K562 (cell line): Measurements from ENCODE around the gene HSD11B2. TPM values are rescaled to one million over a fixed set of nuclear protein-coding genes. Genes with fewer than 3 reads are reported as not detected.

Experiments used
- ATAC-seq: fragments of 200-7000 bp; cut with Tn5 transposase; 3 replicates; pipeline ENCODE4 v1.9.1; 2020; ENCODE audit warnings: moderate library complexity
- BruUV-seq: library from RNA; stranded (reverse); fragments of 400-500 nt; replicated peaks from 2 replicates; lab custom pipeline; 2021; lab: Mats Ljungman, UMichigan
- CTCF ChIA-PET: fragments of 300-600 bp; formaldehyde crosslinking; extraction: SDS; loops from one replicate; lab custom pipeline; 2021; ENCODE audit warnings: low intra/inter-chr PET ratio; lab: Yijun Ruan, JAX
- POLR2A ChIA-PET: fragments of 300-600, 350-650 bp; sonication (Branson Sonifier 250); formaldehyde crosslinking; extraction: SDS; loops from one replicate; lab custom pipeline; 2021; ENCODE audit warnings: antibody characterized with exemption, inconsistent platforms; lab: Yijun Ruan, JAX
- DNase-seq, 4 experiments: peaks; one replicate each; pipeline versions ENCODE4 v3.0.0 to v3.0.0-alpha.2; 2011 to 2018; ENCODE audit warnings: low spot score in 3 of 4, mixed read lengths in 3 of 4; ENCODE audit errors: extremely low read depth in 1 of 4
- FAIRE-seq: peaks from 2 replicates; lab custom pipeline; 2011; peaks lifted over from hg19 to GRCh38; lab: Jason Lieb, UNC
- H2AFZ ChIP-seq: 2 replicates; pipeline ENCODE4 v1.6.0; 2011; ENCODE audit warnings: low read depth, low read length, control low read depth, inconsistent platforms
- H3K27ac ChIP-seq: fragments of 200-600 bp; 3 replicates; pipeline ENCODE4 v1.8.0; 2011; ENCODE audit warnings: low read depth, mild to moderate bottlenecking, control low read depth, inconsistent platforms, low read length, moderate library complexity, mixed read lengths; ENCODE audit errors: extremely low read depth
- H3K27me3 ChIP-seq, 2 experiments: fragments of 300-600 bp in 1 of 2; 2 replicates in 1 of 2; 3 replicates in 1 of 2; pipeline versions ENCODE4 v1.6.0 to v1.8.0; 2011; ENCODE audit warnings: inconsistent platforms in 2 of 2, low read length in 2 of 2, mild to moderate bottlenecking in 1 of 2, mixed read lengths in 1 of 2, moderate library complexity in 1 of 2; ENCODE audit not compliant: control insufficient read depth in 2 of 2, insufficient read depth in 2 of 2
- H3K36me3 ChIP-seq: fragments of 300-600 bp; 3 replicates; pipeline ENCODE4 v1.8.0; 2011; ENCODE audit warnings: mild to moderate bottlenecking, low read length, inconsistent platforms; ENCODE audit not compliant: control insufficient read depth, insufficient read depth
- H3K4me1 ChIP-seq, 2 experiments: fragments of 200-600 bp in 1 of 2; replicated peaks in 1 of 2; 2 replicates in 1 of 2; 3 replicates in 1 of 2; pipeline versions ENCODE4 v1.5.1 to v1.8.0; 2011; ENCODE audit warnings: inconsistent platforms in 2 of 2, low read length in 2 of 2, mild to moderate bottlenecking in 1 of 2, mixed read lengths in 1 of 2, moderate library complexity in 1 of 2; ENCODE audit not compliant: control insufficient read depth in 2 of 2, insufficient read depth in 2 of 2
- H3K4me2 ChIP-seq: 2 replicates; pipeline ENCODE4 v1.6.1; 2011; ENCODE audit warnings: low read length, control low read depth, inconsistent platforms, mixed read lengths; ENCODE audit not compliant: insufficient read depth
- H3K4me3 ChIP-seq: fragments of 200-600 bp; sonication (generic), shearing (Covaris generic); 2 replicates; pipeline ENCODE4 v1.5.1; 2016; ENCODE audit warnings: control low read depth, inconsistent platforms
- H3K79me2 ChIP-seq: fragments of 200-600 bp; 3 replicates; pipeline ENCODE4 v1.8.0; 2011; ENCODE audit warnings: low read length, inconsistent platforms; ENCODE audit not compliant: control insufficient read depth, insufficient read depth
- H3K9ac ChIP-seq, 2 experiments: 2 replicates each; pipeline versions ENCODE4 v1.6.0 to v1.6.1; 2011; ENCODE audit warnings: low read depth in 2 of 2, low read length in 2 of 2, control low read depth in 1 of 2, inconsistent platforms in 1 of 2, mild to moderate bottlenecking in 1 of 2, mixed read lengths in 1 of 2; ENCODE audit not compliant: insufficient read depth in 1 of 2
- H3K9me1 ChIP-seq: one replicate; pipeline ENCODE4 v1.6.0; 2011; ENCODE audit warnings: inconsistent platforms, mild to moderate bottlenecking, low read length, moderate library complexity; ENCODE audit not compliant: control insufficient read depth, insufficient read depth
- H3K9me3 ChIP-seq: replicated peaks from 2 replicates; pipeline ENCODE4 v1.5.1; 2011; ENCODE audit warnings: low read depth, low read length, inconsistent platforms; ENCODE audit not compliant: control insufficient read depth, insufficient read depth
- H4K20me1 ChIP-seq: replicated peaks from 2 replicates; pipeline ENCODE4 v1.6.1; 2011; ENCODE audit warnings: low read length, inconsistent platforms, mixed read lengths; ENCODE audit not compliant: control insufficient read depth, insufficient read depth
- CBFA2T3 ChIP-seq: fragments of 450-650 bp; IDR thresholded peaks from 2 replicates; pipeline ENCODE4 v1.6.1; 2017
- CSDE1 ChIP-seq, 2 experiments: fragments of 450-650 bp; IDR thresholded peaks; 2 replicates each; pipeline ENCODE4 v1.6.1; 2016; ENCODE audit warnings: mild to moderate bottlenecking in 1 of 2
- IRF2 ChIP-seq: sonication (generic); formaldehyde crosslinking; IDR thresholded peaks from 2 replicates; pipeline ENCODE4 v1.8.1; 2022; ENCODE audit warnings: mild to moderate bottlenecking, missing genetic modification reagents
- RNF219 ChIP-seq: fragments of 250-450 bp; sonication (Bioruptor Pico); IDR thresholded peaks from 2 replicates; pipeline ENCODE4 v1.5.0; 2022; ENCODE audit warnings: mild to moderate bottlenecking
- WGBS: fragments of 100-300 bp; shearing (Covaris generic); methylation state at CpG from one replicate; pipeline ENCODE4 v1.1.6; 2016; ENCODE audit warnings: low coverage, mixed read lengths; ENCODE audit not compliant: insufficient coverage; ENCODE audit errors: missing lambda C conversion rate; 5-methylcytosine and 5-hydroxymethylcytosine counted together
- in situ Hi-C: fragments of 300-500 bp; cut with MboI; formaldehyde crosslinking; loops from 4 replicates; pipeline ENCODE4 v1.15.0; 2018; ENCODE audit warnings: inconsistent platforms, mixed read lengths
- intact Hi-C: fragments of 100-400 bp; cut with micrococcal nuclease; formaldehyde crosslinking; loops from 2 replicates; pipeline ENCODE4 v1.14.2; 2022
- polyA plus RNA-seq, 8 experiments: library from polyadenylated mRNA; depleted of rRNA in 4 of 8; stranded (reverse) in 5 of 8; unstranded in 3 of 8; fragments of >200 nt; fragmentation: Nextera tagmentation in 2 of 8; fragmentation: Illumina TruSeq in 1 of 8; extraction: Ambion mirVana in 2 of 8; extraction: Trizol in 1 of 8; gene quantifications; 2 replicates each; pipeline versions ENCODE4 v1.2.1 to v1.2.3, GENCODE V29; 2011 to 2014; ENCODE audit warnings: inconsistent platforms in 1 of 8, missing spikeins in 1 of 8
- total RNA-seq, 7 experiments: library from RNA; depleted of rRNA in 6 of 7; stranded (reverse); fragments of >200 nt in 6 of 7; fragmentation: Illumina TruSeq in 2 of 7; extraction: Trizol in 2 of 7; gene quantifications; 2 replicates each; pipeline versions ENCODE4 v1.2.1 to v1.2.3, GENCODE V29; 2011 to 2021; ENCODE audit warnings: low replicate concordance in 1 of 7

The HSD11B2 gene
- total and polyA plus RNA-seq, 9 of the 15 experiments (the other 6 are each of a cell fraction or from before 2014, with no cell fraction given): 0.08 to 2.0 (median 0.79) TPM

GRCh38 chr16:67398546-67399217 is 32.2 kb upstream of the HSD11B2 start:
- intact Hi-C loops: loop anchor here (5.0 to 10.0 kb wide), 2 partner anchors 54 to 136 kb away; no protein-coding TSS in a partner anchor
- BruUV-seq: no TSS peak
- no peak overlapping the region for H3K4me2 ChIP-seq

More at GRCh38 chr16:67398546-67399217, 32.2 kb upstream of the HSD11B2 start:
- H4K20me1 ChIP-seq: no peaks in the 10 kb centered on the region
- no peak overlapping the region for H2AFZ ChIP-seq
- H3K36me3 ChIP-seq: no peaks in the 10 kb centered on the region
- WGBS: 64% methylated on average over 19 of the region's 19 CpGs
- peaks cover 2 to 13% of the 10 kb centered on the region in 2 experiments; a peak in 2 of 5 replicates for H3K27me3 ChIP-seq
- ATAC-seq: no peak
- ChIA-PET POLR2A (interaction anchor here (0.6 to 1.6 kb wide), 2 partner anchors 138 to 445 kb away, joined by 3 to 4 read pairs; no protein-coding TSS in a partner anchor), CTCF (interaction anchor here (2.0 to 2.5 kb wide), 2 partner anchors 119 to 138 kb away, joined by 9 read pairs; partner anchors contain the start of gene PLEKHG4)
- peaks cover 19 to 70% of the 10 kb centered on the region in 2 experiments for H3K4me1 ChIP-seq
- in situ Hi-C loops: no loop called here
- H3K27ac ChIP-seq: no peak overlapping the region
- TF ChIP-seq RNF219 (CRISPR knock-in tag): no peak
- TF ChIP-seq CSDE1 (IDR thresholded peaks at IDR 0.05): no peak
- 0 out of 2 replicates have a peak, but pooled peaks have one; percentile 43 for TF ChIP-seq IRF2 (CRISPR knock-in tag)
- no peak for TF ChIP-seq CBFA2T3
- peak overlapping the region in 1 of 2 experiments; percentile 18; a peak in 2 of 4 replicates for H3K9ac ChIP-seq
- FAIRE-seq: peak; percentile 11
- no peaks in the 10 kb centered on the region for H3K9me3 ChIP-seq
- H3K79me2 ChIP-seq: no peaks in the 10 kb centered on the region
- H3K9me1 ChIP-seq: no peaks in the 10 kb centered on the region
- DNase-seq: no peak
- no peak overlapping the region for H3K4me3 ChIP-seq
